HCT116 (cell line): ENCODE results near the gene TAS2R46. TPM values are rescaled to one million over a fixed set of nuclear protein-coding genes. Genes with fewer than 3 reads are reported as not detected.

Source experiments
- ATAC-seq: fragments of 200-7000 bp; cut with Tn5 transposase; 2 replicates; pipeline ENCODE4 v1.9.1; 2020; ENCODE audit warnings: mild to moderate bottlenecking, moderate library complexity
- BruUV-seq: library from RNA; stranded (reverse); fragments of 400-500 nt; replicated peaks from 2 replicates; lab custom pipeline; 2021; lab: Mats Ljungman, UMichigan
- CTCF ChIA-PET: fragments of 300-600 bp; sonication (Branson Sonifier 250); formaldehyde crosslinking; loops from one replicate; lab custom pipeline; 2021; ENCODE audit warnings: antibody characterized with exemption; lab: Charles Lee
- POLR2A ChIA-PET: fragments of 300-600, 350-600 bp; sonication (Branson Sonifier 250); formaldehyde crosslinking; loops from one replicate; lab custom pipeline; 2021; ENCODE audit warnings: antibody characterized with exemption; lab: Charles Lee
- RAD21 ChIA-PET, 2 experiments: fragments of 300-600 bp; sonication (Branson Sonifier 250); formaldehyde crosslinking; loops; one replicate each; lab custom pipeline; 2023; ENCODE audit warnings: low total read pairs in 2 of 2; ENCODE audit not compliant: uncharacterized antibody in 2 of 2, unreplicated experiment in 2 of 2, low non-redundant PET in 1 of 2; lab: Charles Lee
- DNase-seq: peaks from one replicate; pipeline ENCODE4 v3.0.0-alpha.2; 2010; ENCODE audit warnings: low read depth, low spot score
- H2AFZ ChIP-seq: fragments of 200-600 bp; shearing (Covaris generic), sonication (generic); 2 replicates; pipeline ENCODE4 v1.6.1; 2017; ENCODE audit warnings: low read depth, mixed run types, mixed read lengths, antibody characterized with exemption, low read length; ENCODE audit not compliant: poor library complexity, severe bottlenecking
- H3K27ac ChIP-seq: 2 replicates; pipeline ENCODE4 v1.5.1; 2012; ENCODE audit warnings: low read depth, low read length
- H3K27me3 ChIP-seq: fragments of 200-600 bp; sonication (generic); 2 replicates; pipeline ENCODE4 v1.6.1; 2016; ENCODE audit warnings: mixed run types, low read length, mixed read lengths; ENCODE audit not compliant: insufficient read depth
- H3K36me3 ChIP-seq, 2 experiments: fragments of 200-500 bp in 1 of 2; fragments of 200-600 bp in 1 of 2; sonication (Bioruptor generic) in 1 of 2; sonication (generic) in 1 of 2; 2 replicates each; pipeline versions ENCODE4 v1.5.1 to v1.6.1; 2014 to 2016; ENCODE audit warnings: low read length in 2 of 2, inconsistent platforms in 1 of 2, mixed read lengths in 1 of 2, mixed run types in 1 of 2; ENCODE audit not compliant: insufficient read depth in 2 of 2, control insufficient read depth in 1 of 2
- H3K4me1 ChIP-seq, 2 experiments: fragments of 200-600 bp in 1 of 2; sonication (generic) in 1 of 2; 2 replicates each; pipeline versions ENCODE4 v1.5.1 to v1.6.1; 2012 to 2017; ENCODE audit warnings: low read length in 2 of 2, inconsistent platforms in 1 of 2, mild to moderate bottlenecking in 1 of 2, mixed read lengths in 1 of 2, mixed run types in 1 of 2, moderate library complexity in 1 of 2; ENCODE audit not compliant: insufficient read depth in 2 of 2, control insufficient read depth in 1 of 2
- H3K4me2 ChIP-seq: fragments of 200-600 bp; sonication (generic); 2 replicates; pipeline ENCODE4 v1.6.1; 2017; ENCODE audit warnings: mixed run types, low read length, mixed read lengths
- H3K4me3 ChIP-seq, 2 experiments: fragments of 200-600 bp in 1 of 2; sonication (generic) in 1 of 2; replicated peaks in 1 of 2; 2 replicates each; pipeline ENCODE4 v1.5.1; 2011 to 2016; ENCODE audit warnings: low read length in 2 of 2, control low read depth in 1 of 2, low read depth in 1 of 2, mild to moderate bottlenecking in 1 of 2, mixed read lengths in 1 of 2, mixed run types in 1 of 2
- H3K79me2 ChIP-seq: fragments of 200-600 bp; sonication (generic); 2 replicates; pipeline ENCODE4 v1.6.1; 2017; ENCODE audit warnings: mild to moderate bottlenecking, mixed run types, low read length, moderate library complexity, mixed read lengths; ENCODE audit not compliant: insufficient read depth
- H3K9ac ChIP-seq: fragments of 200-600 bp; sonication (generic); 2 replicates; pipeline ENCODE4 v1.6.1; 2016; ENCODE audit warnings: low read length, mixed read lengths
- H3K9me2 ChIP-seq: fragments of 200-600 bp; sonication (generic), shearing (Covaris generic); 2 replicates; pipeline ENCODE4 v1.6.1; 2017; ENCODE audit warnings: mixed run types, mild to moderate bottlenecking, moderate library complexity; ENCODE audit not compliant: insufficient read depth
- H3K9me3 ChIP-seq, 2 experiments: fragments of 200-500 bp in 1 of 2; fragments of 200-600 bp in 1 of 2; sonication (Bioruptor generic) in 1 of 2; sonication (generic) in 1 of 2; 2 replicates each; pipeline ENCODE4 v1.6.1; 2014 to 2017; ENCODE audit warnings: low read length in 2 of 2, mixed read lengths in 2 of 2, inconsistent platforms in 1 of 2, low read depth in 1 of 2, mild to moderate bottlenecking in 1 of 2, mixed run types in 1 of 2, moderate library complexity in 1 of 2; ENCODE audit not compliant: control insufficient read depth in 1 of 2, insufficient read depth in 1 of 2
- H4K20me1 ChIP-seq: fragments of 200-600 bp; sonication (generic), shearing (Covaris generic); 2 replicates; pipeline ENCODE4 v1.6.1; 2017; ENCODE audit warnings: mixed run types, mild to moderate bottlenecking, moderate library complexity; ENCODE audit not compliant: insufficient read depth
- CBX3 ChIP-seq: IDR thresholded peaks from 2 replicates; pipeline ENCODE4 v1.6.1; 2012; ENCODE audit warnings: low read depth
- CEBPB ChIP-seq: IDR thresholded peaks from 2 replicates; pipeline ENCODE4 v1.6.1; 2012; ENCODE audit warnings: low read depth
- EGR1 ChIP-seq: IDR thresholded peaks from 2 replicates; pipeline ENCODE4 v1.6.1; 2012; ENCODE audit warnings: low read depth
- ELF1 ChIP-seq: IDR thresholded peaks from 2 replicates; pipeline ENCODE4 v1.6.1; 2012; ENCODE audit warnings: low read depth, borderline replicate concordance
- EZH2 ChIP-seq: fragments of 200-600 bp; sonication (generic); IDR thresholded peaks from 2 replicates; pipeline ENCODE4 v1.6.1; 2017; ENCODE audit warnings: antibody characterized with exemption, mixed run types
- EZH2phosphoT487 ChIP-seq: fragments of 200-600 bp; IDR thresholded peaks from 2 replicates; pipeline ENCODE4 v1.6.1; 2018; ENCODE audit warnings: antibody characterized with exemption, borderline replicate concordance
- JUND ChIP-seq: IDR thresholded peaks from 2 replicates; pipeline ENCODE4 v1.6.1; 2012
- POLR2AphosphoS5 ChIP-seq: IDR thresholded peaks from 2 replicates; pipeline ENCODE4 v1.6.1; 2011; ENCODE audit warnings: mild to moderate bottlenecking, low read depth, low read length, moderate library complexity
- RAD21 ChIP-seq: IDR thresholded peaks from 2 replicates; pipeline ENCODE4 v1.6.1; 2012; ENCODE audit warnings: low read depth, mild to moderate bottlenecking
- SIN3A ChIP-seq: IDR thresholded peaks from 2 replicates; pipeline ENCODE4 v1.6.1; 2012; ENCODE audit warnings: low read depth
- TCF7L2 ChIP-seq: IDR thresholded peaks from 2 replicates; pipeline ENCODE4 v1.7.0; 2011; ENCODE audit warnings: borderline replicate concordance, inconsistent platforms; ENCODE audit not compliant: insufficient read depth, insufficient read length; ENCODE audit errors: extremely low read depth
- YY1 ChIP-seq: IDR thresholded peaks from 2 replicates; pipeline ENCODE4 v1.6.1; 2011; ENCODE audit warnings: low read length, low read depth, moderate library complexity, mild to moderate bottlenecking; ENCODE audit not compliant: insufficient replicate concordance; ENCODE audit errors: extremely low read depth
- ZFX ChIP-seq: fragments of 450-650 bp; IDR thresholded peaks from 2 replicates; pipeline ENCODE4 v1.6.1; 2017
- intact Hi-C: fragments of 100-400 bp; cut with micrococcal nuclease; formaldehyde crosslinking; loops from 2 replicates; pipeline ENCODE4 v1.10.0; 2022
- total RNA-seq: library from RNA; stranded (reverse); gene quantifications from one replicate; pipeline ENCODE4 v1.2.1, GENCODE V29; 2021; ENCODE audit not compliant: unreplicated experiment
- TF ChIP-seq, protein P1 (sequence below), 3 experiments: fragments of 200-600 bp in 1 of 3; sonication (generic) in 1 of 3; IDR thresholded peaks in 2 of 3; conservative IDR thresholded peaks in 1 of 3; 2 replicates each; pipeline ENCODE4 v1.5.1; 2012 to 2017; ENCODE audit warnings: low read depth in 2 of 3, low read length in 2 of 3, antibody characterized with exemption in 1 of 3, borderline replicate concordance in 1 of 3, control low read depth in 1 of 3, mild to moderate bottlenecking in 1 of 3, mixed read lengths in 1 of 3, mixed run types in 1 of 3, moderate library complexity in 1 of 3; ENCODE audit not compliant: insufficient read depth in 1 of 3
- TF ChIP-seq, protein P2 (sequence below): IDR thresholded peaks from 2 replicates; pipeline ENCODE4 v1.6.1; 2012
- TF ChIP-seq, protein P3 (sequence below): IDR thresholded peaks from 2 replicates; pipeline ENCODE4 v1.6.1; 2012

The TAS2R46 gene
- total RNA-seq, 1 experiment from 2014 or later = 0.42 TPM

DNA sequence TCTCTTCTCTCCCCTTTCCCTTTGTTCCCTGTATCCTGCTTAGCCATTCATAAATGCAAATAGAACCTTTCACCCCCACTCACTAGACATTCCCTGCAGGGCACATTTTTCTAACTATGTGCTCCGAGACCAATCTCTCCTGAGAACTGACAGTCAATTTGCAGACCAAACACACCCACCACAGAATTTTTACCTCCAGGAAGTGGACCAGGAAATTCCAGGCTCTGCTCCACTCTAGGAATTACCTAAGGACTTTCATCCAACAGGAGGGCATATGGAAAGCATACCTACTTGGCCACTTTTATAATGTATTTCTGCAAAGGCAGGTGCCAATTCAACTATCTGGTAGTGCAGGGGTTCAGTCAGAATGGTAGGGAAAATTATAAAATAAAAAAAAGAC is 8.9 kb upstream of the TAS2R46 start:
- POLR2A ChIA-PET = no interaction called here
- TF ChIP-seq TCF7L2 = no peak
- TF ChIP-seq, protein P1, sequence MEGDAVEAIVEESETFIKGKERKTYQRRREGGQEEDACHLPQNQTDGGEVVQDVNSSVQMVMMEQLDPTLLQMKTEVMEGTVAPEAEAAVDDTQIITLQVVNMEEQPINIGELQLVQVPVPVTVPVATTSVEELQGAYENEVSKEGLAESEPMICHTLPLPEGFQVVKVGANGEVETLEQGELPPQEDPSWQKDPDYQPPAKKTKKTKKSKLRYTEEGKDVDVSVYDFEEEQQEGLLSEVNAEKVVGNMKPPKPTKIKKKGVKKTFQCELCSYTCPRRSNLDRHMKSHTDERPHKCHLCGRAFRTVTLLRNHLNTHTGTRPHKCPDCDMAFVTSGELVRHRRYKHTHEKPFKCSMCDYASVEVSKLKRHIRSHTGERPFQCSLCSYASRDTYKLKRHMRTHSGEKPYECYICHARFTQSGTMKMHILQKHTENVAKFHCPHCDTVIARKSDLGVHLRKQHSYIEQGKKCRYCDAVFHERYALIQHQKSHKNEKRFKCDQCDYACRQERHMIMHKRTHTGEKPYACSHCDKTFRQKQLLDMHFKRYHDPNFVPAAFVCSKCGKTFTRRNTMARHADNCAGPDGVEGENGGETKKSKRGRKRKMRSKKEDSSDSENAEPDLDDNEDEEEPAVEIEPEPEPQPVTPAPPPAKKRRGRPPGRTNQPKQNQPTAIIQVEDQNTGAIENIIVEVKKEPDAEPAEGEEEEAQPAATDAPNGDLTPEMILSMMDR (IDR thresholded peaks at IDR 0.05 in 2 of 3, conservative IDR thresholded peaks at IDR 0.05 in 1 of 3; ENCODE audit: borderline replicate concordance in 1 of 3, insufficient read depth in 1 of 3, low read depth in 2 of 3, low read length in 2 of 3) = no peak
- TF ChIP-seq, all 23 proteins: peak for 0
- H3K27me3 ChIP-seq = no peaks in the 10 kb centered on the region
- peaks cover 7 to 9% of the 10 kb centered on the region in 2 experiments for H3K4me1 ChIP-seq
- RAD21 ChIA-PET = no interaction called here
- no peaks in the 10 kb centered on the region for H4K20me1 ChIP-seq
- no peaks in the 10 kb centered on the region for H3K9me3 ChIP-seq
- no peaks in the 10 kb centered on the region for H3K36me3 ChIP-seq
- ATAC-seq = no peak
- H3K4me3 ChIP-seq = no peak overlapping the region
- H3K4me2 ChIP-seq = no peak overlapping the region
- no TSS peak for BruUV-seq
- H3K9me2 ChIP-seq = no peaks in the 10 kb centered on the region
- CTCF ChIA-PET = no interaction called here
- H2AFZ ChIP-seq = no peak overlapping the region
- H3K79me2 ChIP-seq = no peaks in the 10 kb centered on the region
- no peak overlapping the region for H3K9ac ChIP-seq
- no peak overlapping the region for H3K27ac ChIP-seq
- DNase-seq = no peak
- intact Hi-C loops = no loop called here

DNA sequence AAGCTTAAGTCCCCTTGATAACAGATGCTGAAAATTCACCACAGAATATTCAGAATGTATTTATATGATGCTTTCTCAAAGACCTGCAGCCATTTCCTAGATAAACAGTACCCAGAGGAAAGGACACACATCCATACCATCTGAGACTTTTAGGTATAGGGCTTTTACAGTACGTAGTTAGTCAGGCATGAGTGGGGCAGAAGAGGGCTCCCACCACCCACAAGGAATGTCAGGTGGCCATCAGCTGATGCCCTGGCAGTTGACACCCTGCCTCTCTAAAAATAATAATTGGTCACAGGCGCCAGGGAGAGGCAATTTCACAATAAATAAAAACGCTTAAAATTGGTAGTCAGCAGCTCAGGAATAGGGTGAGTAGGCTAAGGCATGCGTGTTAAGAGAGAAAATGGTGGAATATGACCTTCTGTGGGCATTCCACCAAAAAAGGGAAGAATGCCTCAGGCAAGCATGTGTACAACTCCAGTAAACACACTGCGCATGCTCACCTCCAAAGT is 7.8 kb upstream of the TAS2R46 start:
- H2AFZ ChIP-seq = no peak overlapping the region
- TF ChIP-seq TCF7L2 (no peak), SIN3A (no peak), EZH2phosphoT487 (no peak), JUND (no peak), ZFX (no peak), CEBPB (no peak), EGR1 (no peak), YY1 (no peak), EZH2 (no peak), RAD21 (no peak), CBX3 (no peak), ELF1 (no peak), POLR2AphosphoS5 (no peak)
- TF ChIP-seq, protein P2, sequence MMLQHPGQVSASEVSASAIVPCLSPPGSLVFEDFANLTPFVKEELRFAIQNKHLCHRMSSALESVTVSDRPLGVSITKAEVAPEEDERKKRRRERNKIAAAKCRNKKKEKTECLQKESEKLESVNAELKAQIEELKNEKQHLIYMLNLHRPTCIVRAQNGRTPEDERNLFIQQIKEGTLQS = no peak
- TF ChIP-seq, protein P3, sequence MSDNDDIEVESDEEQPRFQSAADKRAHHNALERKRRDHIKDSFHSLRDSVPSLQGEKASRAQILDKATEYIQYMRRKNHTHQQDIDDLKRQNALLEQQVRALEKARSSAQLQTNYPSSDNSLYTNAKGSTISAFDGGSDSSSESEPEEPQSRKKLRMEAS = no peak
- peaks cover 7 to 9% of the 10 kb centered on the region in 2 experiments for H3K4me1 ChIP-seq
- no peak for DNase-seq
- H3K36me3 ChIP-seq = no peaks in the 10 kb centered on the region
- H3K4me2 ChIP-seq = no peak overlapping the region
- no peaks in the 10 kb centered on the region for H3K79me2 ChIP-seq
- no peaks in the 10 kb centered on the region for H3K27me3 ChIP-seq
- intact Hi-C loops = no loop called here
- POLR2A ChIA-PET = no interaction called here
- no peak overlapping the region for H3K9ac ChIP-seq
- CTCF ChIA-PET = no interaction called here
- RAD21 ChIA-PET = no interaction called here
- H3K9me3 ChIP-seq = no peaks in the 10 kb centered on the region
- no peak overlapping the region for H3K4me3 ChIP-seq
- ATAC-seq = no peak
- H4K20me1 ChIP-seq = no peaks in the 10 kb centered on the region
- H3K9me2 ChIP-seq = no peaks in the 10 kb centered on the region
- H3K27ac ChIP-seq = no peak overlapping the region
- BruUV-seq = no TSS peak
